Thyroid gland (tissue), 4 donors: ENCODE data around the gene CEP131.

Experiments used
- POLR2A ChIP-seq, 2 donors: fragments of 450-650 bp; IDR thresholded peaks; one replicate each; pipeline ENCODE4 v1.6.1; 2017; ENCODE audit warnings: antibody characterized with exemption in 2 of 2, mild to moderate bottlenecking in 2 of 2, moderate library complexity in 1 of 2
- TF ChIP-seq, protein P1 (sequence below), 6 experiments: fragments of 200-600 bp in 3 of 6; fragments of 450-650 bp in 3 of 6; sonication (generic) in 3 of 6; IDR thresholded peaks; one replicate each; pipeline ENCODE4 v1.5.1; 2016 to 2019; ENCODE audit warnings: antibody characterized with exemption in 6 of 6, mild to moderate bottlenecking in 2 of 6, inconsistent platforms in 1 of 6, moderate library complexity in 1 of 6

DNA sequence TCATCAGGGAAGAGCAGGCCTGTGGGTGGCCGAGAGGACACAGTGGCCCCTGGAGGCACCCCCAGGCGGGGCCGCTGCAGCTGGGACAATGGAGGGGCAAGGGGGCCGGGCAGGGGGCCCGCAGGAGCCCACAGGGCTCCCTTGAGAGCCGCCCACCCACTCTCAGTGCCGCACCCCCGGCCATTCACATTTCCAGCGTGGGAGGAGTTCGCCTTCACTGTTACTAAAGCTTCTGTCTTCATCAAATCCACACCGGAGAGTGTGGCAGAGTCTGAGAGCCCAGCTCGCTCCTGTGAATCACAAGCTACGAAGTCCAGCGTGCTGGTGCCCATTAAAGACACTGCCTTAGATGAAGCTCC is 78.4 kb downstream of the CEP131 start:
- TF ChIP-seq, protein P1, sequence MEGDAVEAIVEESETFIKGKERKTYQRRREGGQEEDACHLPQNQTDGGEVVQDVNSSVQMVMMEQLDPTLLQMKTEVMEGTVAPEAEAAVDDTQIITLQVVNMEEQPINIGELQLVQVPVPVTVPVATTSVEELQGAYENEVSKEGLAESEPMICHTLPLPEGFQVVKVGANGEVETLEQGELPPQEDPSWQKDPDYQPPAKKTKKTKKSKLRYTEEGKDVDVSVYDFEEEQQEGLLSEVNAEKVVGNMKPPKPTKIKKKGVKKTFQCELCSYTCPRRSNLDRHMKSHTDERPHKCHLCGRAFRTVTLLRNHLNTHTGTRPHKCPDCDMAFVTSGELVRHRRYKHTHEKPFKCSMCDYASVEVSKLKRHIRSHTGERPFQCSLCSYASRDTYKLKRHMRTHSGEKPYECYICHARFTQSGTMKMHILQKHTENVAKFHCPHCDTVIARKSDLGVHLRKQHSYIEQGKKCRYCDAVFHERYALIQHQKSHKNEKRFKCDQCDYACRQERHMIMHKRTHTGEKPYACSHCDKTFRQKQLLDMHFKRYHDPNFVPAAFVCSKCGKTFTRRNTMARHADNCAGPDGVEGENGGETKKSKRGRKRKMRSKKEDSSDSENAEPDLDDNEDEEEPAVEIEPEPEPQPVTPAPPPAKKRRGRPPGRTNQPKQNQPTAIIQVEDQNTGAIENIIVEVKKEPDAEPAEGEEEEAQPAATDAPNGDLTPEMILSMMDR (IDR thresholded peaks at IDR 0.05) = no peak
- TF ChIP-seq POLR2A (IDR thresholded peaks at IDR 0.05) = no peak
